HG03342 (cell line): Measurements from ENCODE around the gene ABLIM1.

Experiments used
- ATAC-seq: cut with Tn5 transposase; IDR thresholded peaks from one replicate; pipeline ENCODE4 v1.9.1; 2021; ENCODE audit warnings: mild to moderate bottlenecking, moderate library complexity; ENCODE audit not compliant: unreplicated experiment

ABLIM1 gene

GRCh38 chr10:114648368-114648767 is 9.7 kb downstream of the ABLIM1 start:
- ATAC-seq: no peak

GRCh38 chr10:114647545-114648138 is 10.4 kb downstream of the ABLIM1 start:
- ATAC-seq: no peak

GRCh38 chr10:114646426-114646825 is 11.6 kb downstream of the ABLIM1 start:
- ATAC-seq: no peak

- no peak for ATAC-seq
These were observed 12.4 kb downstream of the ABLIM1 start for GRCh38 chr10:114645706-114646105.

GRCh38 chr10:114643158-114643557 is 14.9 kb downstream of the ABLIM1 start:
- ATAC-seq: no peak

- ATAC-seq: no peak
These were observed 15.3 kb downstream of the ABLIM1 start for GRCh38 chr10:114642729-114643128.

GRCh38 chr10:114638821-114639625 is 19.1 kb downstream of the ABLIM1 start:
- peak; percentile 63 for ATAC-seq

GRCh38 chr10:114635797-114636550 is 22.1 kb downstream of the ABLIM1 start:
- no peak for ATAC-seq

- no peak for ATAC-seq
These were observed 23.0 kb downstream of the ABLIM1 start for GRCh38 chr10:114635101-114635500.

GRCh38 chr10:114634609-114634979 is 23.5 kb downstream of the ABLIM1 start:
- ATAC-seq: no peak

GRCh38 chr10:114632869-114633715 is 25.0 kb downstream of the ABLIM1 start:
- no peak for ATAC-seq

- peak; percentile 68 for ATAC-seq
These were observed 26.2 kb downstream of the ABLIM1 start for GRCh38 chr10:114631666-114632417.

GRCh38 chr10:114631090-114631665 is 26.9 kb downstream of the ABLIM1 start:
- ATAC-seq: no peak

GRCh38 chr10:114629824-114630730 is 28.0 kb downstream of the ABLIM1 start:
- ATAC-seq: no peak

- ATAC-seq: no peak
These were observed 28.8 kb downstream of the ABLIM1 start for GRCh38 chr10:114629083-114629823.

GRCh38 chr10:114628106-114628505 is 30.0 kb downstream of the ABLIM1 start:
- ATAC-seq: no peak

GRCh38 chr10:114626841-114627240 is 31.2 kb downstream of the ABLIM1 start:
- ATAC-seq: no peak
